ENCODE measurements around the gene MCAT.

DNA sequence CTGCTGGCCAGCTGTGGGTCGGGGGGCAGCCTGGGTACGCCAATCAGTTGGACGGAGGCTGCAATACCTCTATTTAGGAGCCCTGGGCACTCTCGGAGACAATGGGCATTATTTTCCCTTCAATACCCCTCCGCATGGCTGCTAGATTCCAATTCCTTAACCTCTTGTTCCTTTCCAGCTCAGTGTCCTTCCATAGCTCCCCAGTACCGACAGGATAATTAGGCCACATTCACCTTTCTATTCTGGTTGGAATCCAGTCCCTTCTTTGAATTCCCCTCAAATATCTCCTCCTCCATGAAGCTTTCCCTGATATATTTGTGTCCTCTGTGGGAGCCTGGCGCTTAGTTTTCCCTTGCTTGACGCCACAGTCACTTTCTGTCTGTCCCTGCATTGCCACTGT, 36.9 kb downstream of the MCAT start:
- TF ChIP-seq CTCF (IDR thresholded peaks at IDR 0.05) (no peak), POLR2A (IDR thresholded peaks at IDR 0.05) (no peak)
